Measurements from ENCODE around the gene TRA2B. TPM values are rescaled to one million over a fixed set of nuclear protein-coding genes. Genes with fewer than 3 reads are reported as not detected.

The TRA2B gene
- total RNA-seq = 100 to 1,000 TPM; 166 to 583 (median 175) TPM
- total RNA-seq (2013) = 391 TPM
- total RNA-seq = 264 to 1,172 (median 567) reads per million in 29 experiments

- Mint-ChIP-seq H3K9me3 (no peaks in the 10 kb centered on the region), H3K4me1 (peaks cover 37 to 46% (median 42%) of the 10 kb centered on the region in 3 donors)
These were observed at the start of gene TRA2B for GRCh38 chr3:185937689-185938374. TRA2B (minus strand) TSS chr3:185938014; CDS start chr3:185937860, 154 bp downstream.

GRCh38 chr3:185986198-185986777 is 48.5 kb upstream of the TRA2B start:
- WGBS (ENCODE audit: insufficient coverage) = 93% methylated on average over 19 of the region's 23 CpGs
- ATAC-seq (replicated peaks in 1 of 4) (no peak), DNase-seq (peak in 3 of 35 experiments; percentile 3 to 13 (median 3))
- Histone ChIP-seq H3K4me1 (ENCODE audit: control insufficient read depth in 1 of 2, extremely low read depth in 1 of 2, insufficient read depth in 2 of 2, low read length in 2 of 2) (peaks cover 0 to 8% of the 10 kb centered on the region in 2 experiments), H3K4me3 (ENCODE audit: control insufficient read depth in 1 of 2, extremely low read depth in 1 of 2, low read length in 1 of 2) (no peak overlapping the region), H3K27ac (ENCODE audit: low read length) (no peak overlapping the region), H3K9me3 (no peaks in the 10 kb centered on the region), H3K27me3 (replicated peaks in 1 of 2; ENCODE audit: control insufficient read depth in 2 of 2, extremely low read depth in 1 of 2, insufficient read depth in 2 of 2, low read length in 1 of 2) (peaks cover 0 to 10% of the 10 kb centered on the region in 2 experiments), H3K36me3 (ENCODE audit: control insufficient read depth in 2 of 2, extremely low read depth in 1 of 2, insufficient read depth in 1 of 2, low read length in 1 of 2) (no peaks in the 10 kb centered on the region)
- Mint-ChIP-seq H3K27ac (peak overlapping the region in 1 of 2 donors; percentile 31), H3K4me3 (no peak overlapping the region), H3K4me1 (peaks cover 4 to 6% (median 4%) of the 10 kb centered on the region in 3 donors), H3K27me3 (peaks cover 5 to 14% of the 10 kb centered on the region in 2 donors), H3K9me3 (no peaks in the 10 kb centered on the region), H3K36me3 (no peaks in the 10 kb centered on the region)
- ChIA-PET CTCF (interaction anchor here (1.1 to 1.4 kb wide), 2 partner anchors 10 to 631 kb away, joined by 3 read pairs; no protein-coding TSS in a partner anchor), POLR2A (no interaction called here)

More at GRCh38 chr3:185937689-185938374, at the start of gene TRA2B:
- Histone ChIP-seq H3K27ac (ENCODE audit: low read length) (peak within 1 kb of the TSS; percentile 99), H3K36me3 (ENCODE audit: control insufficient read depth in 2 of 2, extremely low read depth in 1 of 2, insufficient read depth in 1 of 2, low read length in 1 of 2) (no peaks in the 10 kb centered on the region), H3K27me3 (replicated peaks in 1 of 2; ENCODE audit: control insufficient read depth in 2 of 2, extremely low read depth in 1 of 2, insufficient read depth in 2 of 2, low read length in 1 of 2) (no peaks in the 10 kb centered on the region), H3K4me1 (ENCODE audit: control insufficient read depth in 1 of 2, extremely low read depth in 1 of 2, insufficient read depth in 2 of 2, low read length in 2 of 2) (peaks cover 7 to 20% of the 10 kb centered on the region in 2 experiments), H3K4me3 (ENCODE audit: control insufficient read depth in 1 of 2, extremely low read depth in 1 of 2, low read length in 1 of 2) (peak within 1 kb of the TSS; percentile 80 to 100), H3K9me3 (no peaks in the 10 kb centered on the region)
- POLR2A ChIA-PET = interaction anchor here (0.6 to 3.5 kb wide), 16 partner anchors 10 to 846 kb away, joined by 3 to 45 read pairs (median 4); partner anchors contain the start of genes DNAJB11 (in 1 of the 2) and EIF4A2 (in 1 of the 2)
- DNase-seq (peak; percentile 94 to 99 (median 99)), ATAC-seq (replicated peaks in 1 of 4) (peak; percentile 90 to 93 (median 92))
- Mint-ChIP-seq H3K27ac (peak within 1 kb of the TSS; percentile 100), H3K36me3 (peaks cover 10% of the 10 kb centered on the region), H3K4me3 (peak within 1 kb of the TSS; percentile 98 to 100 (median 100)), H3K27me3 (no peaks in the 10 kb centered on the region)
- under 1% methylated on average over 42 of the region's 55 CpGs for WGBS (ENCODE audit: insufficient coverage)
- CTCF ChIA-PET = interaction anchor here (0.5 to 1.9 kb wide), 4 partner anchors 11 to 633 kb away, joined by 3 to 9 read pairs (median 6); partner anchors contain the start of gene DNAJB11 (in 1 of the 2)

GRCh38 chr3:185984203-185984602 is 46.4 kb upstream of the TRA2B start:
- Histone ChIP-seq H3K36me3 (ENCODE audit: control insufficient read depth in 2 of 2, extremely low read depth in 1 of 2, insufficient read depth in 1 of 2, low read length in 1 of 2) (no peaks in the 10 kb centered on the region), H3K27ac (ENCODE audit: low read length) (no peak overlapping the region), H3K4me3 (ENCODE audit: control insufficient read depth in 1 of 2, extremely low read depth in 1 of 2, low read length in 1 of 2) (no peak overlapping the region), H3K27me3 (replicated peaks in 1 of 2; ENCODE audit: control insufficient read depth in 2 of 2, extremely low read depth in 1 of 2, insufficient read depth in 2 of 2, low read length in 1 of 2) (peaks cover 0 to 10% of the 10 kb centered on the region in 2 experiments), H3K9me3 (no peaks in the 10 kb centered on the region), H3K4me1 (ENCODE audit: control insufficient read depth in 1 of 2, extremely low read depth in 1 of 2, insufficient read depth in 2 of 2, low read length in 2 of 2) (peaks cover 0 to 8% of the 10 kb centered on the region in 2 experiments)
- Mint-ChIP-seq H3K36me3 (no peaks in the 10 kb centered on the region), H3K4me3 (no peak overlapping the region), H3K27me3 (peaks cover 8 to 14% of the 10 kb centered on the region in 2 donors), H3K27ac (no peak overlapping the region), H3K4me1 (peaks cover 4 to 6% (median 4%) of the 10 kb centered on the region in 3 donors), H3K9me3 (no peaks in the 10 kb centered on the region)
- DNase-seq (no peak), ATAC-seq (replicated peaks in 1 of 4) (peak in 1 of 4 experiments; percentile 17)
- ChIA-PET POLR2A (interaction anchor here in 1 of 2 donors (0.7 kb wide), 1 partner anchor 1949 kb away, joined by 16 read pairs; no protein-coding TSS in a partner anchor), CTCF (interaction anchor here in 1 of 2 donors (0.6 to 0.7 kb wide), 2 partner anchors 529 to 630 kb away, joined by 3 to 6 read pairs; no protein-coding TSS in a partner anchor)
- no CpG with 5 or more reads among the region's 3 CpGs for WGBS (ENCODE audit: insufficient coverage)

- POLR2A ChIA-PET = interaction anchor here (0.6 to 1.0 kb wide), 2 partner anchors 561 to 633 kb away, joined by 3 to 6 read pairs; partner anchors contain the start of gene CRYGS (in 1 of the 2)
- Mint-ChIP-seq H3K4me3 (no peak overlapping the region), H3K36me3 (no peaks in the 10 kb centered on the region), H3K4me1 (peaks cover 4 to 6% (median 4%) of the 10 kb centered on the region in 3 donors), H3K27ac (no peak overlapping the region), H3K27me3 (peaks cover 8 to 14% of the 10 kb centered on the region in 2 donors), H3K9me3 (no peaks in the 10 kb centered on the region)
- Histone ChIP-seq H3K4me1 (ENCODE audit: control insufficient read depth in 1 of 2, extremely low read depth in 1 of 2, insufficient read depth in 2 of 2, low read length in 2 of 2) (peaks cover 0 to 8% of the 10 kb centered on the region in 2 experiments), H3K27me3 (replicated peaks in 1 of 2; ENCODE audit: control insufficient read depth in 2 of 2, extremely low read depth in 1 of 2, insufficient read depth in 2 of 2, low read length in 1 of 2) (peaks cover 0 to 10% of the 10 kb centered on the region in 2 experiments), H3K4me3 (ENCODE audit: control insufficient read depth in 1 of 2, extremely low read depth in 1 of 2, low read length in 1 of 2) (no peak overlapping the region), H3K9me3 (no peaks in the 10 kb centered on the region), H3K36me3 (ENCODE audit: control insufficient read depth in 2 of 2, extremely low read depth in 1 of 2, insufficient read depth in 1 of 2, low read length in 1 of 2) (no peaks in the 10 kb centered on the region), H3K27ac (ENCODE audit: low read length) (no peak overlapping the region)
- CTCF ChIA-PET = interaction anchor here (0.6 to 6.0 kb wide), 26 partner anchors 9 to 835 kb away, joined by 3 to 56 read pairs (median 5); partner anchors contain the start of gene TRA2B (in 1 of the 2)
- DNase-seq (peak in 31 of 35 experiments; percentile 3 to 79 (median 34)), ATAC-seq (replicated peaks in 1 of 4) (peak; percentile 53 to 74 (median 72))
- WGBS (ENCODE audit: insufficient coverage) = 31% methylated on average over 16 of the region's 23 CpGs
These were observed 45.8 kb upstream of the TRA2B start for GRCh38 chr3:185983495-185984141.

- Histone ChIP-seq H3K27me3 (replicated peaks in 1 of 2; ENCODE audit: control insufficient read depth in 2 of 2, extremely low read depth in 1 of 2, insufficient read depth in 2 of 2, low read length in 1 of 2) (peaks cover 0 to 10% of the 10 kb centered on the region in 2 experiments), H3K9me3 (no peaks in the 10 kb centered on the region), H3K36me3 (ENCODE audit: control insufficient read depth in 2 of 2, extremely low read depth in 1 of 2, insufficient read depth in 1 of 2, low read length in 1 of 2) (no peaks in the 10 kb centered on the region), H3K4me1 (ENCODE audit: control insufficient read depth in 1 of 2, extremely low read depth in 1 of 2, insufficient read depth in 2 of 2, low read length in 2 of 2) (peaks cover 0 to 8% of the 10 kb centered on the region in 2 experiments), H3K4me3 (ENCODE audit: control insufficient read depth in 1 of 2, extremely low read depth in 1 of 2, low read length in 1 of 2) (no peak overlapping the region), H3K27ac (ENCODE audit: low read length) (no peak overlapping the region)
- WGBS (ENCODE audit: insufficient coverage) = 73% methylated on average over 3 of the region's 3 CpGs
- POLR2A ChIA-PET = interaction anchor here (0.6 to 1.0 kb wide), 4 partner anchors 558 to 676 kb away, joined by 3 to 6 read pairs (median 4); partner anchors contain the start of gene CRYGS (in 1 of the 2)
- Mint-ChIP-seq H3K4me1 (peaks cover 4 to 6% (median 4%) of the 10 kb centered on the region in 3 donors), H3K36me3 (no peaks in the 10 kb centered on the region), H3K27ac (no peak overlapping the region), H3K4me3 (no peak overlapping the region), H3K9me3 (no peaks in the 10 kb centered on the region), H3K27me3 (peaks cover 8 to 14% of the 10 kb centered on the region in 2 donors)
- CTCF ChIA-PET = interaction anchor here (0.6 to 6.0 kb wide), 26 partner anchors 10 to 836 kb away, joined by 3 to 56 read pairs (median 4); partner anchors contain the start of gene TRA2B (in 1 of the 2)
- ATAC-seq (replicated peaks in 1 of 4) (no peak), DNase-seq (no peak)
These were observed 44.8 kb upstream of the TRA2B start for GRCh38 chr3:185982632-185983031.

Measured in T-cell (primary cell).